GM12878 (cell line): ENCODE measurements around the gene HIVEP1.

Experiments
- CTCF ChIP-seq, 3 experiments: IDR thresholded peaks in 2 of 3; conservative IDR thresholded peaks in 1 of 3; 2 replicates each; pipeline ENCODE4 v1.5.1; 2011; ENCODE audit warnings: low read depth in 3 of 3, low read length in 3 of 3, mild to moderate bottlenecking in 3 of 3, control low read depth in 2 of 3, moderate library complexity in 2 of 3, inconsistent platforms in 1 of 3, mixed read lengths in 1 of 3; ENCODE audit not compliant: control insufficient read depth in 2 of 3, insufficient read depth in 1 of 3; ENCODE audit errors: extremely low read depth in 1 of 3
- NFIC ChIP-seq: IDR thresholded peaks from 2 replicates; pipeline ENCODE4 v1.6.1; 2012; ENCODE audit warnings: low read depth, mild to moderate bottlenecking, inconsistent platforms, low read length, moderate library complexity
- NR2C1 ChIP-seq: fragments of 450-650 bp; IDR thresholded peaks from 2 replicates; pipeline ENCODE4 v1.6.1; 2017; ENCODE audit warnings: antibody characterized with exemption, mild to moderate bottlenecking, moderate library complexity
- REST ChIP-seq: IDR thresholded peaks from 2 replicates; pipeline ENCODE4 v1.6.1; 2012; ENCODE audit warnings: mild to moderate bottlenecking, low read depth, low read length
- SMAD1 ChIP-seq: fragments of 450-650 bp; IDR thresholded peaks from 2 replicates; pipeline ENCODE4 v1.6.1; 2018; ENCODE audit warnings: mild to moderate bottlenecking, low read depth; ENCODE audit not compliant: partially characterized antibody
- ZNF207 ChIP-seq: fragments of 450-650 bp; IDR thresholded peaks from 2 replicates; pipeline ENCODE4 v1.6.1; 2014; ENCODE audit warnings: antibody characterized with exemption, mild to moderate bottlenecking, borderline replicate concordance

- TF ChIP-seq REST (no peak), CTCF (IDR thresholded peaks at IDR 0.05 in 2 of 3, conservative IDR thresholded peaks at IDR 0.05 in 1 of 3; ENCODE audit: control insufficient read depth in 2 of 3, extremely low read depth in 1 of 3, insufficient read depth in 1 of 3, low read depth in 3 of 3, low read length in 3 of 3) (no peak), ZNF207 (no peak), SMAD1 (no peak), NR2C1 (no peak), NFIC (no peak)
Observed at GRCh38 chr6:12001004-12001705, 11.0 kb upstream of the HIVEP1 start.
